A549 (cell line): Measurements from ENCODE around the gene CELA3B. TPM values are rescaled to one million over a fixed set of nuclear protein-coding genes. Genes with fewer than 3 reads are reported as not detected.

Experiments
- ATAC-seq, 2 experiments: fragments of 200-7000 bp in 1 of 2; fragments of >200 bp in 1 of 2; cut with Nextera tagmentation in 1 of 2; cut with Tn5 transposase in 1 of 2; 3 replicates each; pipeline versions ENCODE4 v1.8.0 to v1.9.1; 2018 to 2020; ENCODE audit warnings: mild to moderate bottlenecking in 1 of 2, moderate library complexity in 1 of 2
- CTCF ChIA-PET: fragments of 300-600 bp; sonication (Branson Sonifier 250); formaldehyde crosslinking; extraction: SDS; loops from one replicate; lab custom pipeline; 2021; ENCODE audit warnings: antibody characterized with exemption, inconsistent platforms; lab: Yijun Ruan, JAX
- POLR2A ChIA-PET: fragments of 350-600 bp; formaldehyde crosslinking; extraction: SDS; loops from one replicate; lab custom pipeline; 2021; ENCODE audit warnings: antibody characterized with exemption, inconsistent platforms; lab: Yijun Ruan, JAX
- DNase-seq, 2 experiments: peaks; one replicate each; pipeline versions ENCODE4 v3.0.0 to v3.0.0-alpha.2; 2011 to 2016; ENCODE audit warnings: low read depth in 1 of 2, low spot score in 1 of 2
- FAIRE-seq: peaks from 2 replicates; lab custom pipeline; 2011; peaks lifted over from hg19 to GRCh38; lab: Jason Lieb, UNC
- H3K27ac ChIP-seq, 2 experiments: fragments of >200 bp; sonication (Bioruptor Twin); formaldehyde crosslinking; 3 replicates each; pipeline ENCODE4 v1.5.1; 2016 to 2017
- H3K4me1 ChIP-seq: fragments of >200 bp; sonication (Bioruptor Twin); formaldehyde crosslinking; 3 replicates; pipeline ENCODE4 v1.6.1; 2016
- H3K4me2 ChIP-seq: fragments of >200 bp; sonication (Bioruptor Twin); formaldehyde crosslinking; 3 replicates; pipeline ENCODE4 v1.6.1; 2016
- H3K4me3 ChIP-seq: fragments of >200 bp; sonication (Bioruptor Twin); formaldehyde crosslinking; 3 replicates; pipeline ENCODE4 v1.5.1; 2016
- H3K9me3 ChIP-seq: fragments of >200 bp; sonication (Bioruptor Twin); formaldehyde crosslinking; 3 replicates; pipeline ENCODE4 v1.6.1; 2016
- BHLHE40 ChIP-seq: IDR thresholded peaks from 2 replicates; pipeline ENCODE4 v1.6.1; 2012; ENCODE audit warnings: low read depth, low read length, inconsistent platforms
- EHF ChIP-seq: fragments of 250-450 bp; sonication (Bioruptor Pico); IDR thresholded peaks from 2 replicates; pipeline ENCODE4 v1.5.0; 2020; ENCODE audit warnings: mild to moderate bottlenecking
- FOSL2 ChIP-seq, 2 experiments: fragments of 450-650 bp in 1 of 2; fragments of >200 bp in 1 of 2; sonication (Bioruptor Twin) in 1 of 2; formaldehyde crosslinking; IDR thresholded peaks; 2 replicates each; pipeline versions ENCODE4 v1.5.0 to v1.6.1; 2016 to 2020; ENCODE audit warnings: mild to moderate bottlenecking in 1 of 2, moderate library complexity in 1 of 2
- HOXB13 ChIP-seq: fragments of 250-450 bp; sonication (Bioruptor Pico); IDR thresholded peaks from 2 replicates; pipeline ENCODE4 v1.5.0; 2020; ENCODE audit warnings: low read depth, mild to moderate bottlenecking, moderate library complexity
- HOXB5 ChIP-seq: fragments of 250-450 bp; sonication (Bioruptor Pico); IDR thresholded peaks from 2 replicates; pipeline ENCODE4 v1.5.0; 2020; ENCODE audit warnings: mild to moderate bottlenecking, moderate library complexity
- JUN ChIP-seq, 2 experiments: fragments of >200 bp; sonication (Bioruptor Twin); formaldehyde crosslinking; IDR thresholded peaks; 2 replicates in 1 of 2; 3 replicates in 1 of 2; pipeline ENCODE4 v1.6.1; 2016 to 2017
- KDM1A ChIP-seq: fragments of 200-600 bp; sonication (generic); IDR thresholded peaks from 2 replicates; pipeline ENCODE4 v1.6.1; 2016; ENCODE audit warnings: low read depth, mild to moderate bottlenecking
- NFE2L2 ChIP-seq: fragments of 150-350 bp; conservative IDR thresholded peaks from 2 replicates; pipeline ENCODE4 v1.6.1; 2014; ENCODE audit warnings: low read length
- RARB ChIP-seq: fragments of 250-450 bp; sonication (Bioruptor Pico); IDR thresholded peaks from 2 replicates; pipeline ENCODE4 v1.8.0; 2021; ENCODE audit warnings: mild to moderate bottlenecking, moderate library complexity
- RFX5 ChIP-seq: fragments of 450-650 bp; IDR thresholded peaks from 2 replicates; pipeline ENCODE4 v1.7.1; 2014; ENCODE audit warnings: antibody characterized with exemption, mild to moderate bottlenecking, moderate library complexity
- RNF2 ChIP-seq: fragments of 200-600 bp; sonication (generic); IDR thresholded peaks from 2 replicates; pipeline ENCODE4 v1.6.1; 2016; ENCODE audit warnings: low read depth, mild to moderate bottlenecking, antibody characterized with exemption, moderate library complexity, borderline replicate concordance
- SMC3 ChIP-seq: fragments of >200 bp; sonication (Bioruptor Twin); formaldehyde crosslinking; IDR thresholded peaks from 3 replicates; pipeline ENCODE4 v1.6.1; 2018; ENCODE audit warnings: inconsistent platforms
- ZC3H11A ChIP-seq: fragments of 450-650 bp; IDR thresholded peaks from 2 replicates; pipeline ENCODE4 v1.6.1; 2014; ENCODE audit warnings: antibody characterized with exemption, mild to moderate bottlenecking
- ZSCAN20 ChIP-seq: fragments of 250-450 bp; sonication (Bioruptor Pico); IDR thresholded peaks from 2 replicates; pipeline ENCODE4 v1.8.0; 2022; ENCODE audit warnings: mild to moderate bottlenecking, moderate library complexity
- WGBS: methylation state at CpG from one replicate; pipeline ENCODE4 v1.1.6; 2017; ENCODE audit errors: missing lambda C conversion rate; 5-methylcytosine and 5-hydroxymethylcytosine counted together
- polyA plus RNA-seq, 4 experiments: library from polyadenylated mRNA; depleted of rRNA in 3 of 4; stranded (reverse); fragments of >200 nt; fragmentation: RNase III in 1 of 4; extraction: RNeasy Plus Mini Kit Qiagen cat#74134 plus additional on column Dnase treatment in 1 of 4; gene quantifications; 2 replicates in 3 of 4; 3 replicates in 1 of 4; pipeline ENCODE4 v1.2.3, GENCODE V29; 2011 to 2017
- TF ChIP-seq, protein P1 (sequence below): fragments of >200 bp; sonication (Bioruptor Twin); formaldehyde crosslinking; IDR thresholded peaks from 2 replicates; pipeline ENCODE4 v1.6.1; 2016
- TF ChIP-seq, protein P2 (sequence below): fragments of >200 bp; sonication (Bioruptor Twin); formaldehyde crosslinking; IDR thresholded peaks from 3 replicates; pipeline ENCODE4 v1.5.1; 2016
- TF ChIP-seq, protein P3 (sequence below): fragments of 150-350 bp; IDR thresholded peaks from 2 replicates; pipeline ENCODE4 v1.6.1; 2014; ENCODE audit warnings: low read depth, mild to moderate bottlenecking, low read length

Gene CELA3B
- polyA plus RNA-seq, 2 of the 4 experiments (the other 2 are of a cell fraction): not detected

DNA sequence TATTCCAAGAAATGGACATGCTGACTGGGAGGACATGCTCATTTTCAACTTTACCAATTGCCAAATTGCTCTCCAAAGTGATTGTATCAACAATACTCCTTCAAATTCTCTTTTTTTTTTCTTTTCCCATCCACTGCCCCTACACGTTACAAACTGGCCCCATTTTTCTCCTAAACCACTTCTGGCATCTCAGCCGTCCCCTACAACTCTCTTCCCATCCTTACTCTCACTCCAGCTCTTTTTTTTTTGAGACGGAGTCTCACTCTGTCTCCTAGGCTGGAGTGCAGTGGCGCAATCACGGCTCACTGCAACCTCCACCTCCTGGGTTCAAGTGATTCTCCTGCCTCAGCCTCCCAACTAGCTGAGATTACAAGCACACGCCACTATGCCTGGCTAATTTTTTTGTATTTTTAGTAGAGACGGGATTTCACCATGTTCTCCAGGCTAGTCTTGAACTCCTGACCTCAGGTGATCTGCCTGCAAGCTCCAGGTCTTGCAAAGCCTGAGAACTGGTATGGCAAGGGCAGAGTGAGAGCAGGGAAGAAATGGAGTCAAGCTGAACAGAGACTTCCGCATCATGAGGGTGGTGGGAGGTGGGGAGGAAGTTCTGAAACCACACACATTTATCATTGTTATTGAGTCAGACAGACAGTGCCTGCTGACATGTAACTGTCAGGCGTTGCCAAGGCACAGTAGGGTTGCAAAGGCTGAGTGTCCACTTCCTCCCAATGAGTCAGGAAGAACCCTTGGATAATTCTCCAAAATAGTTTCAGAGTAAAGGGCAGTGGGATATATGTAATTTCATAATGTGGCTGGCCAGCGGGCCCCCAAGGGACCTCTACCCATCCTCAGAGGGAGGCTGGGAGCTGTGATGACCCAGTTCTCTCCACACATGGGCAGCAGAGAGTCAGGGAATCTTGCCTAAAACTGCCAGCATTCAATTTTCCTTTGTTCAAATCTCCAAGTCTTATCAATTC, 42.0 kb downstream of the CELA3B start:
- Histone ChIP-seq H3K4me3 (no peak overlapping the region), H3K4me1 (peaks cover 9% of the 10 kb centered on the region; the same call in 2 of the 3 replicates), H3K4me2 (peak overlapping the region; percentile 15; the same call in 1 of the 3 replicates), H3K27ac (peak overlapping the region; percentile 53 to 76; a peak in 4 of 6 replicates), H3K9me3 (no peaks in the 10 kb centered on the region)
- peak in 1 of 2 experiments; percentile 66 for DNase-seq
- WGBS: 53% methylated on average over 10 of the region's 10 CpGs
- CTCF ChIA-PET: no interaction called here
- POLR2A ChIA-PET: no interaction called here
- TF ChIP-seq HOXB5 (CRISPR knock-in tag) (peak; percentile 94), EHF (CRISPR knock-in tag) (no peak), FOSL2 (IDR thresholded peaks at IDR 0.05) (no peak), FOSL2 (CRISPR knock-in tag; IDR thresholded peaks at IDR 0.05) (peak; percentile 39), RFX5 (peak; percentile 81)
- TF ChIP-seq, protein P1, sequence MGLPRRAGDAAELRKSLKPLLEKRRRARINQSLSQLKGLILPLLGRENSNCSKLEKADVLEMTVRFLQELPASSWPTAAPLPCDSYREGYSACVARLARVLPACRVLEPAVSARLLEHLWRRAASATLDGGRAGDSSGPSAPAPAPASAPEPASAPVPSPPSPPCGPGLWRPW: no peak
- TF ChIP-seq, protein P2, sequence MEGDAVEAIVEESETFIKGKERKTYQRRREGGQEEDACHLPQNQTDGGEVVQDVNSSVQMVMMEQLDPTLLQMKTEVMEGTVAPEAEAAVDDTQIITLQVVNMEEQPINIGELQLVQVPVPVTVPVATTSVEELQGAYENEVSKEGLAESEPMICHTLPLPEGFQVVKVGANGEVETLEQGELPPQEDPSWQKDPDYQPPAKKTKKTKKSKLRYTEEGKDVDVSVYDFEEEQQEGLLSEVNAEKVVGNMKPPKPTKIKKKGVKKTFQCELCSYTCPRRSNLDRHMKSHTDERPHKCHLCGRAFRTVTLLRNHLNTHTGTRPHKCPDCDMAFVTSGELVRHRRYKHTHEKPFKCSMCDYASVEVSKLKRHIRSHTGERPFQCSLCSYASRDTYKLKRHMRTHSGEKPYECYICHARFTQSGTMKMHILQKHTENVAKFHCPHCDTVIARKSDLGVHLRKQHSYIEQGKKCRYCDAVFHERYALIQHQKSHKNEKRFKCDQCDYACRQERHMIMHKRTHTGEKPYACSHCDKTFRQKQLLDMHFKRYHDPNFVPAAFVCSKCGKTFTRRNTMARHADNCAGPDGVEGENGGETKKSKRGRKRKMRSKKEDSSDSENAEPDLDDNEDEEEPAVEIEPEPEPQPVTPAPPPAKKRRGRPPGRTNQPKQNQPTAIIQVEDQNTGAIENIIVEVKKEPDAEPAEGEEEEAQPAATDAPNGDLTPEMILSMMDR: peak; percentile 14; the same call in 1 of the 3 replicates
- peak; percentile 82 to 84 for ATAC-seq
- no peak for FAIRE-seq

DNA sequence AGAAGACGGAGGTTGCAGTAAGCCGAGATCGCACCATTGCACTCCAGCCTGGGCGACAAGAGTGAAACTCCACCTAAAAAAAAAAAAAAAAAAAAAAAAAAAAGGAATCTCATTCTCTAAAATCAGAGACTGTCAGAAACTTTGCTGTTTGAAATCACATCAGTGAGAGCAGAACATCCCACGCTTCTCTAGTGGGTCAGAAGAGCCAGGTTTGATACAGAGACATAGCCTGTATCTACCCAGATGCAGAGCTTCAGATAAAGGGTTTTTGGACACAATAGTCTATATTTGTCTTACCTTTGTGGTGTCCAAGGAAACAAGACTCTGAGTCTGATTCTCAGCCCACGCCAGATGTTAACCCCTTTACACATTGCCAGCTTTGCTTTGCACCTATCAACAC, 44.2 kb downstream of the CELA3B start:
- no peak for FAIRE-seq
- POLR2A ChIA-PET: no interaction called here
- 90% methylated on average over 6 of the region's 6 CpGs for WGBS

More for the DNA sequence above, 44.2 kb downstream of the CELA3B start:
- Histone ChIP-seq H3K4me2 (no peak overlapping the region), H3K4me3 (no peak overlapping the region), H3K4me1 (peaks cover 9% of the 10 kb centered on the region; the same call in 2 of the 3 replicates), H3K27ac (no peak overlapping the region), H3K9me3 (no peaks in the 10 kb centered on the region)
- CTCF ChIA-PET: interaction anchor here (0.6 to 0.7 kb wide), 3 partner anchors 58 to 141 kb away, joined by 3 to 7 read pairs (median 3); no protein-coding TSS in a partner anchor
- ATAC-seq (no peak), DNase-seq (no peak)
- TF ChIP-seq FOSL2 (IDR thresholded peaks at IDR 0.05): no peak
- no peak for TF ChIP-seq FOSL2 (CRISPR knock-in tag; IDR thresholded peaks at IDR 0.05)
- no peak for TF ChIP-seq SMC3
- no peak for TF ChIP-seq ZSCAN20
- TF ChIP-seq KDM1A: no peak
- TF ChIP-seq ZC3H11A: no peak
- TF ChIP-seq RNF2: no peak
- TF ChIP-seq NFE2L2: no peak
- TF ChIP-seq RARB (CRISPR knock-in tag): no peak
- no peak for TF ChIP-seq HOXB13
- no peak for TF ChIP-seq BHLHE40
- TF ChIP-seq, protein P2: no peak
- TF ChIP-seq, protein P3, sequence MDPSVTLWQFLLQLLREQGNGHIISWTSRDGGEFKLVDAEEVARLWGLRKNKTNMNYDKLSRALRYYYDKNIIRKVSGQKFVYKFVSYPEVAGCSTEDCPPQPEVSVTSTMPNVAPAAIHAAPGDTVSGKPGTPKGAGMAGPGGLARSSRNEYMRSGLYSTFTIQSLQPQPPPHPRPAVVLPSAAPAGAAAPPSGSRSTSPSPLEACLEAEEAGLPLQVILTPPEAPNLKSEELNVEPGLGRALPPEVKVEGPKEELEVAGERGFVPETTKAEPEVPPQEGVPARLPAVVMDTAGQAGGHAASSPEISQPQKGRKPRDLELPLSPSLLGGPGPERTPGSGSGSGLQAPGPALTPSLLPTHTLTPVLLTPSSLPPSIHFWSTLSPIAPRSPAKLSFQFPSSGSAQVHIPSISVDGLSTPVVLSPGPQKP: no peak
- no peak for TF ChIP-seq JUN (IDR thresholded peaks at IDR 0.05)
